LNCaP clone FGC (cell line): Measurements from ENCODE around the gene SCFD2.

ENCODE experiments used
- DNase-seq: peaks from one replicate; pipeline ENCODE4 v3.0.0-alpha.2; 2011; ENCODE audit warnings: low read depth
- H3K4me3 ChIP-seq: 2 replicates; pipeline ENCODE4 v1.5.1; 2011; ENCODE audit warnings: mild to moderate bottlenecking, low read depth, low read length, control low read depth
- CTCF ChIP-seq: IDR thresholded peaks from 2 replicates; pipeline ENCODE4 v1.5.1; 2012; ENCODE audit warnings: mild to moderate bottlenecking; ENCODE audit not compliant: control insufficient read depth, insufficient read depth; ENCODE audit errors: extremely low read depth

SCFD2 gene

GRCh38 chr4:52957835-52958631 is 407.8 kb downstream of the SCFD2 start:
- H3K4me3 ChIP-seq = no peak overlapping the region
- DNase-seq = no peak
- TF ChIP-seq CTCF = peak; percentile 25

- TF ChIP-seq CTCF = no peak
- H3K4me3 ChIP-seq = no peak overlapping the region
- no peak for DNase-seq
Observed at GRCh38 chr4:52957220-52957686, 408.6 kb downstream of the SCFD2 start.

- no peak overlapping the region for H3K4me3 ChIP-seq
- DNase-seq = no peak
- no peak for TF ChIP-seq CTCF
Observed at GRCh38 chr4:52956691-52957090, 409.2 kb downstream of the SCFD2 start.

GRCh38 chr4:52954560-52955170 is 411.2 kb downstream of the SCFD2 start:
- no peak overlapping the region for H3K4me3 ChIP-seq
- TF ChIP-seq CTCF = no peak
- DNase-seq = no peak

- DNase-seq = no peak
- TF ChIP-seq CTCF = no peak
- H3K4me3 ChIP-seq = no peak overlapping the region
Observed at GRCh38 chr4:52952540-52952939, 413.3 kb downstream of the SCFD2 start.

- H3K4me3 ChIP-seq = no peak overlapping the region
- DNase-seq = no peak
- no peak for TF ChIP-seq CTCF
Observed at GRCh38 chr4:52951016-52951415, 414.8 kb downstream of the SCFD2 start.
